IMR-90 (cell line): Measurements from ENCODE around the gene NUDT15. TPM values are rescaled to one million over a fixed set of nuclear protein-coding genes. Genes with fewer than 3 reads are reported as not detected.
"Not testable (repeated sequence)": the region's sequence is repeated elsewhere in the genome, so short reads cannot be mapped to it uniquely, and the experiment has no call there.

Experiments used
- ATAC-seq: fragments of 200-7000 bp; cut with Tn5 transposase; 2 replicates; pipeline ENCODE4 v1.9.1; 2020; ENCODE audit warnings: low read depth, mild to moderate bottlenecking, moderate library complexity
- BruUV-seq: library from RNA; stranded (reverse); fragments of 400-500 nt; replicated peaks from 2 replicates; lab custom pipeline; 2021; lab: Mats Ljungman, UMichigan
- CTCF ChIA-PET: fragments of 300-600 bp; formaldehyde crosslinking; extraction: SDS; loops from one replicate; lab custom pipeline; 2021; ENCODE audit warnings: antibody characterized with exemption; lab: Yijun Ruan, JAX
- POLR2A ChIA-PET: fragments of 300-600 bp; sonication (Branson Sonifier 250); formaldehyde crosslinking; loops from one replicate; lab custom pipeline; 2022; ENCODE audit warnings: antibody characterized with exemption; ENCODE audit not compliant: unreplicated experiment; lab: Charles Lee
- DNase-seq: peaks from one replicate; pipeline ENCODE4 v3.0.0; 2013
- H2AFZ ChIP-seq: replicated peaks from 2 replicates; pipeline ENCODE3; 2013; ENCODE audit warnings: low read length, mild to moderate bottlenecking; ENCODE audit not compliant: poor library complexity
- H2AK5ac ChIP-seq: 2 replicates; pipeline ENCODE4 v1.6.1; 2013; ENCODE audit warnings: low read depth, low read length, inconsistent platforms
- H2AK9ac ChIP-seq: replicated peaks from 2 replicates; pipeline ENCODE3; 2013; ENCODE audit warnings: mild to moderate bottlenecking, low read depth, low read length, moderate library complexity; ENCODE audit not compliant: poor library complexity
- H2BK120ac ChIP-seq: 2 replicates; pipeline ENCODE4 v1.6.1; 2013; ENCODE audit warnings: low read depth, low read length, inconsistent platforms
- H2BK15ac ChIP-seq: 3 replicates; pipeline ENCODE4 v1.6.1; 2013; ENCODE audit warnings: low read depth, low read length, inconsistent platforms
- H2BK20ac ChIP-seq: 2 replicates; pipeline ENCODE4 v1.6.1; 2013; ENCODE audit warnings: low read depth, mild to moderate bottlenecking, inconsistent platforms, low read length, moderate library complexity
- H2BK5ac ChIP-seq: 2 replicates; pipeline ENCODE4 v1.6.1; 2013; ENCODE audit warnings: mild to moderate bottlenecking, low read depth, low read length, inconsistent platforms; ENCODE audit not compliant: poor library complexity, severe bottlenecking
- H3K14ac ChIP-seq: replicated peaks from 2 replicates; pipeline ENCODE4 v1.6.1; 2013; ENCODE audit warnings: low read depth, low read length, inconsistent platforms
- H3K18ac ChIP-seq: 2 replicates; pipeline ENCODE4 v1.6.1; 2013; ENCODE audit warnings: low read depth, low read length, control low read depth
- H3K23ac ChIP-seq: 2 replicates; pipeline ENCODE4 v1.6.1; 2013; ENCODE audit warnings: low read depth, low read length, inconsistent platforms
- H3K27ac ChIP-seq: 2 replicates; pipeline ENCODE4 v1.5.1; 2013; ENCODE audit warnings: mild to moderate bottlenecking, control low read depth, low read length; ENCODE audit not compliant: insufficient read depth
- H3K27me3 ChIP-seq: 2 replicates; pipeline ENCODE4 v1.6.1; 2013; ENCODE audit warnings: low read length; ENCODE audit not compliant: control insufficient read depth, insufficient read depth
- H3K36me3 ChIP-seq: 2 replicates; pipeline ENCODE4 v1.6.1; 2013; ENCODE audit warnings: low read length, mixed read lengths; ENCODE audit not compliant: control insufficient read depth, insufficient read depth
- H3K4ac ChIP-seq: 2 replicates; pipeline ENCODE4 v1.6.1; 2013; ENCODE audit warnings: low read depth, low read length, inconsistent platforms
- H3K4me1 ChIP-seq: 2 replicates; pipeline ENCODE4 v1.6.1; 2013; ENCODE audit warnings: low read length, mixed read lengths; ENCODE audit not compliant: control insufficient read depth, insufficient read depth
- H3K4me2 ChIP-seq: 2 replicates; pipeline ENCODE4 v1.6.1; 2013; ENCODE audit warnings: low read depth, mild to moderate bottlenecking, control low read depth, low read length, moderate library complexity
- H3K4me3 ChIP-seq: 2 replicates; pipeline ENCODE4 v1.5.1; 2013; ENCODE audit warnings: low read depth, mild to moderate bottlenecking, control low read depth, low read length, moderate library complexity; ENCODE audit not compliant: insufficient read depth
- H3K56ac ChIP-seq: 2 replicates; pipeline ENCODE4 v1.6.1; 2013; ENCODE audit warnings: low read length, inconsistent platforms; ENCODE audit not compliant: insufficient read depth; ENCODE audit errors: extremely low read depth
- H3K79me1 ChIP-seq, 2 experiments: 2 replicates each; pipeline ENCODE4 v1.6.1; 2013; ENCODE audit warnings: low read length in 2 of 2, inconsistent platforms in 1 of 2, low read depth in 1 of 2
- H3K9ac ChIP-seq: 2 replicates; pipeline ENCODE4 v1.6.1; 2013; ENCODE audit warnings: low read depth, low read length, control low read depth
- H3K9me1 ChIP-seq: 2 replicates; pipeline ENCODE4 v1.6.1; 2013; ENCODE audit warnings: low read length, inconsistent platforms; ENCODE audit not compliant: insufficient read depth
- H3K9me3 ChIP-seq: 2 replicates; pipeline ENCODE4 v1.6.1; 2013; ENCODE audit warnings: low read length; ENCODE audit not compliant: control insufficient read depth, insufficient read depth
- H4K20me1 ChIP-seq: 2 replicates; pipeline ENCODE4 v1.6.1; 2013; ENCODE audit warnings: low read length, inconsistent platforms; ENCODE audit not compliant: insufficient read depth
- H4K5ac ChIP-seq: 2 replicates; pipeline ENCODE4 v1.6.1; 2013; ENCODE audit warnings: mild to moderate bottlenecking, low read depth, low read length, control low read depth
- H4K8ac ChIP-seq, 2 experiments: 2 replicates each; pipeline ENCODE4 v1.6.1; 2013; ENCODE audit warnings: low read depth in 2 of 2, low read length in 2 of 2, control low read depth in 1 of 2, inconsistent platforms in 1 of 2
- H4K91ac ChIP-seq: 2 replicates; pipeline ENCODE4 v1.6.1; 2013; ENCODE audit warnings: low read depth, low read length, inconsistent platforms; ENCODE audit not compliant: insufficient read depth
- WGBS, 2 experiments: methylation state at CpG; one replicate each; pipeline versions ENCODE4 v1.1.5 to v1.1.7; 2013; ENCODE audit warnings: missing lambda C conversion rate in 2 of 2; ENCODE audit not compliant: insufficient read length in 1 of 2; ENCODE audit errors: extremely low coverage in 2 of 2; 5-methylcytosine and 5-hydroxymethylcytosine counted together
- dilution Hi-C: fragments of 300-500 bp; cut with HindIII; formaldehyde crosslinking; loops from one replicate; pipeline ENCODE4 v1.14.3; 2018; ENCODE audit warnings: low sequenced_read_pairs; ENCODE audit not compliant: unreplicated experiment
- in situ Hi-C: fragments of 300-500 bp; cut with MboI; formaldehyde crosslinking; loops from 3 replicates; pipeline ENCODE4 v1.14.3; 2019; ENCODE audit warnings: low sequenced_read_pairs, inconsistent platforms, mixed read lengths
- intact Hi-C: fragments of 100-400 bp; cut with micrococcal nuclease; formaldehyde crosslinking; loops from 2 replicates; pipeline ENCODE4 v1.10.0; 2022
- polyA plus RNA-seq, 3 experiments: library from polyadenylated mRNA; depleted of rRNA; stranded (reverse); fragments of >200 nt; gene quantifications; 2 replicates each; pipeline ENCODE4 v1.2.3, GENCODE V29; 2012; ENCODE audit warnings: low replicate concordance in 1 of 3
- total RNA-seq: library from RNA; depleted of rRNA; stranded (reverse); fragments of >200 nt; gene quantifications from 2 replicates; pipeline ENCODE4 v1.2.3, GENCODE V29; 2012

NUDT15 gene
- total and polyA plus RNA-seq, 2 of the 4 experiments (the other 2 are of a cell fraction) = 13.1 to 14.2 TPM

GRCh38 chr13:48058536-48058935 is 21.0 kb downstream of the NUDT15 start:
- H3K9ac ChIP-seq, intact Hi-C loops, H4K5ac ChIP-seq, CTCF ChIA-PET, H3K9me1 ChIP-seq, dilution Hi-C loops, ATAC-seq, H3K14ac ChIP-seq, H2BK20ac ChIP-seq, in situ Hi-C loops, H3K4me1 ChIP-seq, H3K27ac ChIP-seq, H3K4ac ChIP-seq, H2BK120ac ChIP-seq, H2AK9ac ChIP-seq, H2BK15ac ChIP-seq, H4K8ac ChIP-seq, H3K36me3 ChIP-seq, BruUV-seq, H2AK5ac ChIP-seq, H3K18ac ChIP-seq, H2AFZ ChIP-seq, POLR2A ChIA-PET, H3K4me3 ChIP-seq, H3K79me1 ChIP-seq, H4K91ac ChIP-seq, H3K23ac ChIP-seq, H3K27me3 ChIP-seq, H3K56ac ChIP-seq, H4K20me1 ChIP-seq, H2BK5ac ChIP-seq, H3K9me3 ChIP-seq, DNase-seq, H3K4me2 ChIP-seq: not testable (repeated sequence)
- WGBS, 2 experiments = 100% methylated on average over 1 of the region's 6 CpGs; no CpG with 5 or more reads in 1 of the 2 experiments

DNA sequence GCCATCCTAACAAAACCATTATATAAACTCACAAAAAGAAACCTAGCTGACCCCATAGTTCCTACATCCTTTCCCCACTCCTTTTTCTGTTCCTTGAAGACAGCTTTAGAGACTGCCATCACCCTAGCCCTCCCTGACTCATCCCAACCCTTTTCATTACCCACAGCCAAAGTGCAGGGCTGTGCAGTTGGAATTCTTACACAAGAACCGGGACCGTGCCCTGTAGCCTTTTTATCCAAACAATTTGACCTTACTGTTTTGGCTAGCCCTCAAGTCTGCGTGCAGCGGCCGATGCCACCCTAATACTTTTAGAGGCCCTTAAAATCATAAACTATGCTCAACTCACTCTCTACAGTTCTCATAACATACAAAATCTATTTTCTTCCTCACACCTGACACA is 22.4 kb downstream of the NUDT15 start:
- H3K27ac ChIP-seq, H3K9ac ChIP-seq, dilution Hi-C loops, H4K91ac ChIP-seq, H2BK5ac ChIP-seq, H3K56ac ChIP-seq, H3K4me3 ChIP-seq, H4K20me1 ChIP-seq, POLR2A ChIA-PET, H2AK5ac ChIP-seq, H4K8ac ChIP-seq, ATAC-seq, DNase-seq, H2BK120ac ChIP-seq, H3K4me2 ChIP-seq, H4K5ac ChIP-seq, H3K23ac ChIP-seq, H3K36me3 ChIP-seq, H2BK20ac ChIP-seq, H3K14ac ChIP-seq, intact Hi-C loops, in situ Hi-C loops, H2BK15ac ChIP-seq, H3K9me3 ChIP-seq, H2AK9ac ChIP-seq, H3K4me1 ChIP-seq, H2AFZ ChIP-seq, H3K18ac ChIP-seq, H3K79me1 ChIP-seq, H3K27me3 ChIP-seq, CTCF ChIA-PET, H3K9me1 ChIP-seq, H3K4ac ChIP-seq, BruUV-seq: not testable (repeated sequence)
- WGBS, 2 experiments = 92% methylated on average over 5 of the region's 5 CpGs; no CpG with 5 or more reads in 1 of the 2 experiments
